Stimulated activated CD8-positive, alpha-beta memory T cell treated with anti-CD3 and anti-CD28 coated beads, Interleukin-7, amount 100 ng/mL, for 24 hours (primary cell): ENCODE data around the gene DHX15.

Experiments
- DNase-seq: peaks from one replicate; pipeline ENCODE4 v3.0.0-alpha.2; 2020; ENCODE audit warnings: low read depth

The DHX15 gene

DNA sequence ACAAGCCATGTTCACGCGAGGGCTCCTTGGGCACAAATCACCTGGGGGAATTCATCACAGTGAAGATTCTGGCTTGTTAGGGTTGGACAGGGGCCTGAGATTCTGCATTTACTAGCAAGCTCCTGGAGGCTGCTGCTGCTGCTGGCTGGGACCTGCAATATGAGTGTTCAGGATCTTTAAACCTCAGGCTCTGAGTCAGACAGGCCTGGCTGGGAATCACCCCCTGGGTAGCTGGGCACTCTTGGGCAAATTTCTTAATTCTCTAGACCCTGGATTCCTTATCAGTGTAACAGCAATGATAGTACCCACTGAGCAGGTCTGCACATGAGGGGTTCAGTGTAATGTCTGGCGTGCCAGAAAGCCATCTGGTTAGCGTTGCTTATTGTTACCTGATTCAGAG is 101.5 kb downstream of the DHX15 start:
- no peak for DNase-seq

DNA sequence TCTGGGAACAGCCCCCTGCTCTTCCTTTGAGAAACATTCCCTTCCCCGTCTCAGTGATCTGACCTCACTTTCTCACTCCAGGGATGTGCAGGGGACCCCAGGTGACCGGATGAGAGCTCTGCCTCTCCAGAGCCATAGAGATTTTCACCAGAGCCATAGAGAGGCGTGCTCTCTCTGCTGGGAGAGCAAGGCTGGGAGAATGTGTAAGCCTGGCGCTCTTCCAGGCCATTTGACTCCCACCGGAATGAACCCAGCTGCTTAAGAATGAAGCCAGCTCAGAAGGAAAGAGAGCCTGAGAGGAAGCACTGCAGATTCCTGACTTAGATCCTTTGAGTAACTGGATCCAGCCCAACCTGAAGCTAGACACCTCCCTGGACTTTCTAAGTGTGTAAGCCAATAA is 106.4 kb downstream of the DHX15 start:
- no peak for DNase-seq
